Adipose tissue (tissue), 3 donors: Measurements from ENCODE around the gene MYOD1. TPM values are rescaled to one million over a fixed set of nuclear protein-coding genes. Genes with fewer than 3 reads are reported as not detected.

Experiments used
- H3K27ac ChIP-seq: one replicate; pipeline ENCODE4 v1.5.1; 2013; ENCODE audit warnings: low read depth, low read length
- WGBS, 3 donors: extraction: QIAGEN DNeasy Blood & Tissue Kit; methylation state at CpG; one replicate each; pipeline ENCODE4 v1.1.7; 2013; 5-methylcytosine and 5-hydroxymethylcytosine counted together
- polyA plus RNA-seq, 3 donors: library from polyadenylated mRNA; stranded (reverse); fragments of 200-250 nt; gene quantifications; one replicate each; pipeline ENCODE4 v1.2.3, GENCODE V29; 2013
- donor health status: healthy with polysubstance abuse.
- donor health status: Bipolar disorder and iron deficiency.
- donor health status: healthy.

The MYOD1 gene
- polyA plus RNA-seq, 3 donors, result not detected

GRCh38 chr11:17763703-17764102 lies 44.3 kb downstream of the MYOD1 start:
- no peak overlapping the region for H3K27ac ChIP-seq
- WGBS, 3 donors, result 54 to 63% (median 57%) methylated on average over 3 of the region's 3 CpGs

GRCh38 chr11:17764446-17765218 lies 45.3 kb downstream of the MYOD1 start:
- 65 to 78% (median 76%) methylated on average over 19 of the region's 19 CpGs for WGBS, 3 donors
- no peak overlapping the region for H3K27ac ChIP-seq

GRCh38 chr11:17765356-17766072 lies 46.1 kb downstream of the MYOD1 start:
- 76 to 80% (median 79%) methylated on average over 13 of the region's 13 CpGs for WGBS, 3 donors
- H3K27ac ChIP-seq, result no peak overlapping the region

GRCh38 chr11:17766073-17766359 lies 46.6 kb downstream of the MYOD1 start:
- H3K27ac ChIP-seq, result no peak overlapping the region
- 90 to 92% (median 92%) methylated on average over 8 of the region's 8 CpGs for WGBS, 3 donors

DNA sequence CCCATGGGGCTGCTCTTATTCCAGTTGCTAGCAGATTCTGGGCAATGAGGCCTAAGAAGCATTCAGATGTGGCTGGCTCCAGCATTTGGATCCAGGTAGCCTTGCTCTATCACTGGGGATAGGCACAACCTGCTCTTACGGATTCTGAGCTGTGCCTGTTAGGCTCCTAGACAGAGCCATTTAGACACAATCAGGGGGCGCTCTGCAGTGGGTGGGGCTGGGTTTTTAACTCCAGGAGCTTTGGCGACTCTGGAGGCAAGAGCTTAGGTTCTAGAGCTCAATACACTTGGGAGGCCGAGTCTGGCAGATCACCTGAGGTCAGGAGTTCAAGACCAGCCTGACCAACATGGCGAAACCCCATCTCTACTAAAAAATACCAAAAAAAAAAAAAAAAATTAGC lies 47.2 kb downstream of the MYOD1 start:
- WGBS, 3 donors, result 65 to 84% (median 80%) methylated on average over 5 of the region's 5 CpGs

DNA sequence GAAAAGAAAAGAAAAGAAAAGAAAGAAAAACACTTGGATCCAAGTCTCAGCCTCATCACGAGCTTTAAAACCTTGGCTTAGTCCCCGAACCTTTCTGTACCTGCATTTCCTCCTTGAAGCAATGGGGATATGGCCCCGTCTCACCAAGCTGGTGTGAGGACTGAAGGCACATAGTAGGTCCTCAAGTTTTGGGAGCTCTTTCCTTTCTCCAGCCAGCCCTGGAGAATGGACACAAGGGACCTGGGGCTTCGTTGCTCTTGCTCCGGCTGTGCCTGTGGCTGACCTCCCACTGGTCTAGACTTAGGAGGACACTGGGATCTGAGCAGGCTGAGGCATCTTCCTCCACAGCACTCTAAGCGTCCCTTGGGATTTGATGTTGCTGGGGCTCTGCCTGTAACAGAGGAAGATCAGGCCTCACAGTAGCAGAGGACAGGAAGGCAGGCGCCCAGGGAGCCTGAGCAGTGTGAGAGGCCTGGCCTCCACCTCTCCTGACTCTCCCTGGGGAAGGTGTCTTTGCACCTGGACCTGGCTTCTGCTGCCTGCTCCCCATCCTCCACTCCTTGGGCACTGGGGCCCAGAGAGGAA lies 48.0 kb downstream of the MYOD1 start:
- H3K27ac ChIP-seq, result no peak overlapping the region
- 80 to 84% (median 81%) methylated on average over 7 of the region's 7 CpGs for WGBS, 3 donors

More for the DNA sequence above, 47.2 kb downstream of the MYOD1 start:
- no peak overlapping the region for H3K27ac ChIP-seq

DNA sequence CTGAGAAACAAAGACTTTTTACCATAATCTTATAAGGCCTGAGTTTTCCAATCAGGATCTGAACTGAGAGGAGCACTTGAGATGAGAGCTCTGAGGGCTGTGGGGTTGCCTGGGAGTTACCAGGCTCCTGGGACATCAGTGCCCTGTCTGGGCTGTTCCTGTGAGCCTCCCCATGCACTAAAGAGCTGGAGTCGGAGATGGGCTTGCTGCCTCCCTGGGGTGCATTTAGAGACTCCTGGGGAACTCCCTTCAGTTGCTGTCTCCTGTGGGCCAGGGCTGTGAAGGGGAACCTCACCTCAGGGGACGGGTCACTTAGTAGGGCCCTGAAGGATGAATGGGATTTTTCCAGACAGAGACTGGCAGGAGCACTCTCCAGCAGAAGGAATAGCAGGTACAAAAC lies 48.5 kb downstream of the MYOD1 start:
- 84 to 90% (median 89%) methylated on average over 2 of the region's 2 CpGs for WGBS, 3 donors
- no peak overlapping the region for H3K27ac ChIP-seq

DNA sequence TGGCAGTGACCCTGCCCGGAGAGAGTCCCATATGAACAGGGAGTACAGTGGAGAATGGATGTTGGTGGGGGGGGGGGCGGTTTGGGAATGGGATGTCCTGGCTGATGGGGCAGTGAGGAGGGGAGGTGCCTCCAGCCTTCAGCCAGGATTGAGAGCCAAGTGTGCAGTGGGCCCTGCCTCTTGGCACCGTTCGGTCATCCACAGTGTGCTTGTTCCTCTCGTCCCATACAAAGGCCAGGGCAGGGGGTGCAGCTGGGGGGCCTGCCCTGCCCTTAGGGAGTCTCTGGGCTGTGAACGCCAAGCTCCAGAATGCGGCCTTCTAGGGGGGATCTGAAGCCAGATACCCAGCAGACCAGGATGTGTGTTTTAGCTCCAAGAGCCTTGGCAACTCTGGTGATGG lies 49.2 kb downstream of the MYOD1 start:
- WGBS, 3 donors, result 88 to 91% (median 89%) methylated on average over 6 to 7 of the region's 7 CpGs
- H3K27ac ChIP-seq, result no peak overlapping the region

- 100% methylated on average over 1 of the region's 1 CpG for WGBS, 3 donors
- H3K27ac ChIP-seq, result no peak overlapping the region
These were observed 49.8 kb downstream of the MYOD1 start for GRCh38 chr11:17769218-17769617.

DNA sequence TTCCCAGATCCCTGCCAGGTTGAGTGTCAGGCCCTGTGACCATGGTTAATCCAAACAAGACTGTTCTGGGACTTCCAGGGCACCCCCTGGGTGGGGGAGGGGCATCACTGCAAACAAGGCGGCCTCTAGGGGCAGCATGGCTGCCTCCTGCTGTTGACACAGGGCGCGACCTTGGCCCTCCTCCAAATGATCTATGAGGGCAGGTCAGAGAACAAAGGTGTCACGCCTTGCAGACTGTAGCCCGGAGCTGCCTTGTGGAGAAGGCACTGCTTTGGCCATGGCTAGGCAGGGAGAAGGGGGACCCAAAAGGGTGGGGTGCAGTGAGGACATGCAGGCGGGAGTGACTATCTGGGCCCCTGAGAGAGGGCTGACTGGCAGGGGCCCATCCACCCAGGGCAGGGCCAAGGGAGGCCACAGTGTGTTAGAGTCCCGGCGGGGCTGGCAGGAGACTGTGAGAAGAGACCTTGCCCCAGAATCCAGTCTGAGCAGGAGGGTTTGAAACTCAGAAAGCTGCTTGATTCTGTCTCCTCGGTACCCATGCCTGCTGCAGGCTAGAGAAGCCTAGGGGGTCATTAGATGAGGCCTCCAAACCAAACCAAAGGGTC lies 50.8 kb downstream of the MYOD1 start:
- no peak overlapping the region for H3K27ac ChIP-seq
- 42 to 82% (median 76%) methylated on average over 9 of the region's 9 CpGs for WGBS, 3 donors

- H3K27ac ChIP-seq, result no peak overlapping the region
These were observed 51.5 kb downstream of the MYOD1 start for GRCh38 chr11:17770917-17771316.

- H3K27ac ChIP-seq, result no peak overlapping the region
- WGBS, 3 donors, result 93 to 97% (median 93%) methylated on average over 17 of the region's 17 CpGs
These were observed 52.0 kb downstream of the MYOD1 start for GRCh38 chr11:17771415-17771814.

Other genes with a start within 250 kb of the MYOD1 start
- 10 to 100 TPM in 1 of 3 donors, 1 to 10 TPM in 2; 1.7 to 44.4 (median 2.4) TPM for gene ABCC8, start 242.7 kb upstream of the MYOD1 start, polyA plus RNA-seq
- gene USH1C, start 175.2 kb upstream of the MYOD1 start, polyA plus RNA-seq, result 1 to 10 TPM in 2 of 3 donors, under 1 TPM in 1; 0.67 to 1.8 (median 1.4) TPM
- gene OTOG, start 172.3 kb upstream of the MYOD1 start, polyA plus RNA-seq, result not detected
- under 1 TPM in 1 of 3 donors, not detected in 2; 0.03 TPM for gene KCNC1, start 15.2 kb downstream of the MYOD1 start, polyA plus RNA-seq